ENCODE results near the gene DCHS2.

DNA sequence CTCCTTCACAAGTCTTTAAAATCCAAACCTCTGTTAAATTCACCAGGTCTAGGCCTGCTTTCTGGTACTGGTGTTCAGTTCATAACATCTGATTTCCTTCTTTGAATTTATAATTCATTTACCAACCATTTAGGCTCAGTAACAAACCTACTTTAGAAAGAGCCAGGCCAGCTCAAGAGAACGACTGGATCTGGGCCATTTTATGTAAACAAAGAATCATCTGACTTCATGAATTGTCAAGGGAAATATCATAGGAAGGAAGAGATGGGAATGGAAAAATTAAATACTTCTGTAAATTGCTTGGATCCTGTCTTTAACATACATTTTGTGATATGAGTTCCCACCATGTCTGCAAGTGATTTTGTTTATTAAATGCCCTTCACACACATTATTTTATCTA, 36.5 kb downstream of the DCHS2 start:
- TF ChIP-seq CTCF (IDR thresholded peaks at IDR 0.05; ENCODE audit: poor library complexity) (no peak), EZH2 (IDR thresholded peaks at IDR 0.05; ENCODE audit: borderline replicate concordance) (no peak), EZH2phosphoT487 (IDR thresholded peaks at IDR 0.05; ENCODE audit: low read depth, severe bottlenecking, unreplicated experiment) (no peak)
